ENCODE results near the gene NPAS4.

The NPAS4 gene

DNA sequence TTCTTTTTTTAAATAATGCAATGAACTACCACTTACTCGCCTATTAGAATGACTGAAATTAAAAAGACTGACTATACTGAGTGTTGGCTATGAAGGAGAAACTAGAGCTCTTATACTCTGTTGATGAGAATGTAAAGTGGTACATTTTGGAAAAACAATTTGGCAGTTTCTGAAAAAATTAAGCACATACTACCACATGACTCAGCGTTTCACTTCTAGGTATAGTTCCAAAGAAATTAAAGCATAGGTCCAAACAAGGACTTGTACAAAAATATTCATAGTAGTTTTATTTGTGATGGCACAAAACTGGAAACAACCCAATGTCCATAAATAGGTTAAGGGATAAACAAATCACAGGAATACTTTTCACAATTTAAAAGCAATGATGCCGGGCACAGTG, 26.9 kb upstream of the NPAS4 start:
- Histone ChIP-seq H3K27ac (ENCODE audit: low read depth in 2 of 2, low read length in 2 of 2) (no peak overlapping the region), H3K36me3 (ENCODE audit: control insufficient read depth in 2 of 2, insufficient read depth in 2 of 2, low read length in 2 of 2) (no peaks in the 10 kb centered on the region), H3K4me1 (ENCODE audit: control insufficient read depth in 2 of 2, insufficient read depth in 2 of 2, low read length in 2 of 2) (no peaks in the 10 kb centered on the region), H3K4me3 (ENCODE audit: low read length in 2 of 2) (no peak overlapping the region), H3K27me3 (ENCODE audit: control insufficient read depth in 2 of 2, insufficient read depth in 2 of 2, low read length in 2 of 2) (no peaks in the 10 kb centered on the region), H3K9ac (ENCODE audit: low read depth in 1 of 2, low read length in 2 of 2) (no peak overlapping the region), H3K9me3 (ENCODE audit: control insufficient read depth in 2 of 2, low read length in 2 of 2) (no peaks in the 10 kb centered on the region)

DNA sequence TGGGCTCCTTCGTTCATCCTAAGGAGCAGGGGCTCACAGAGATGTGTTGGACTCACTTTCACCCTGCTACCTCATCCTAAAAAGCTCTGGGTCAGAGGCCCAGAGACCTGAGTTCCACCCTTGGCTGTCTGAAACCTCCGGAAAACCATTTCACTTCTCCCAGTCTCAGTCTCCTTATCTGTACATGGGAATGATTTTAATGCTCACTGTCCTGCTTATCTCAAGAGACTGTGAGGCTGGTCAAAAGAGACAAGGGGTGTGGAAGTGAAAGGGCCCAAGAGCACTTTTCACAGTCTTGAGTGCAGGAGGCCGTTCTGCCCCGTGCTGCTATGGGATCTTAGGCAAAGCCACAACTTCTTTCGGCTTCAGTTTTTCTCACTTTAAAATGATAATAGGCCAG, 13.2 kb upstream of the NPAS4 start:
- H3K4me3 ChIP-seq (ENCODE audit: low read length in 2 of 2) = no peak overlapping the region
- H3K27ac ChIP-seq (ENCODE audit: low read depth in 2 of 2, low read length in 2 of 2) = no peak overlapping the region
- no peaks in the 10 kb centered on the region for H3K4me1 ChIP-seq (ENCODE audit: control insufficient read depth in 2 of 2, insufficient read depth in 2 of 2, low read length in 2 of 2)
- no peaks in the 10 kb centered on the region for H3K9me3 ChIP-seq (ENCODE audit: control insufficient read depth in 2 of 2, low read length in 2 of 2)
- no peak overlapping the region for H3K9ac ChIP-seq (ENCODE audit: low read depth in 1 of 2, low read length in 2 of 2)
- no peaks in the 10 kb centered on the region for H3K36me3 ChIP-seq (ENCODE audit: control insufficient read depth in 2 of 2, insufficient read depth in 2 of 2, low read length in 2 of 2)
- peaks cover 5 to 7% of the 10 kb centered on the region in 2 donors for H3K27me3 ChIP-seq (ENCODE audit: control insufficient read depth in 2 of 2, insufficient read depth in 2 of 2, low read length in 2 of 2)

DNA sequence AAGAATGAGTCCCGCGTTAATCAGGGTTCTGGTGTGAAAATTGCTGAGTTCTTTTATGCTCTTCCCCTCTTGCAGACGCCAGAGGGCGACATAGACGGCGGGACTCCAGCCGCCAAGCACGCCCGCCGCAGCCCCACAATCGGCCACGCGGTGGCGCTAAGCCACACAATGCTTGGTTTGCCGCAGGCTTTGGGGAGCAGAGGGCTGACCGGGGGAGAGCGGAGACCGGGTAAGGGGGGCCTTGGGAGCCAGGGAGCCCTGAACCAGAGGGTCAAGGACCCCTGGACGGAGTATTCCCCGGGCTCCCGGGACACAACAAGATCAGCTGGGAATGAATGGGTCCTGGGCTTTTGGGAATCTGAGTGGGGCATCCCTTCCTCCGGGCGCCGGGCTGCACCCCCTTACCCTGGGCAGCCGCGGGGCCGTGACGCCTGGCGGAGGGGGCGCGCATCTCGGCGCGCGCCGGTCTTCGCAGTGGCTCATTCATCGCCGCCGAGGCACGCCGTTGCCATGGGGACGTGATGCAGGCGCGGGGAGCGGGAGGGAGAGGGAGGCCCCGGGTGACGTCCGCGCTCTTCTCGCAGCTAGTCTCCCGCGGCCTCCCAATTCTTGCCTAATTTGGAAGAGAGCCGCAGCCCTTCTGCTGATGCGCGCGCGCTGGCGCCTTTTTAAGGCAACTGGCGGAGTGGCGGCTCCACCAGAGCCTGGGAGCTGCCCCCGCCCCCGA, 12.2 kb upstream of the NPAS4 start:
- Histone ChIP-seq H3K4me1 (ENCODE audit: control insufficient read depth in 2 of 2, insufficient read depth in 2 of 2, low read length in 2 of 2) (no peaks in the 10 kb centered on the region), H3K9me3 (ENCODE audit: control insufficient read depth in 2 of 2, low read length in 2 of 2) (no peaks in the 10 kb centered on the region), H3K9ac (ENCODE audit: low read depth in 1 of 2, low read length in 2 of 2) (peak overlapping the region in 1 of 2 donors; percentile 8), H3K36me3 (ENCODE audit: control insufficient read depth in 2 of 2, insufficient read depth in 2 of 2, low read length in 2 of 2) (no peaks in the 10 kb centered on the region), H3K27me3 (ENCODE audit: control insufficient read depth in 2 of 2, insufficient read depth in 2 of 2, low read length in 2 of 2) (peaks cover 5 to 7% of the 10 kb centered on the region in 2 donors), H3K4me3 (ENCODE audit: low read length in 2 of 2) (peak overlapping the region; percentile 30 to 31), H3K27ac (ENCODE audit: low read depth in 2 of 2, low read length in 2 of 2) (peak overlapping the region; percentile 23 to 47)

- Histone ChIP-seq H3K4me3 (ENCODE audit: low read length in 2 of 2) (no peak overlapping the region), H3K27me3 (ENCODE audit: control insufficient read depth in 2 of 2, insufficient read depth in 2 of 2, low read length in 2 of 2) (peaks cover 5 to 7% of the 10 kb centered on the region in 2 donors), H3K9me3 (ENCODE audit: control insufficient read depth in 2 of 2, low read length in 2 of 2) (no peaks in the 10 kb centered on the region), H3K4me1 (ENCODE audit: control insufficient read depth in 2 of 2, insufficient read depth in 2 of 2, low read length in 2 of 2) (no peaks in the 10 kb centered on the region), H3K9ac (ENCODE audit: low read depth in 1 of 2, low read length in 2 of 2) (no peak overlapping the region), H3K36me3 (ENCODE audit: control insufficient read depth in 2 of 2, insufficient read depth in 2 of 2, low read length in 2 of 2) (no peaks in the 10 kb centered on the region), H3K27ac (ENCODE audit: low read depth in 2 of 2, low read length in 2 of 2) (peak overlapping the region; percentile 32 to 47)
Observed at GRCh38 chr11:66409226-66409625, 11.6 kb upstream of the NPAS4 start.

GRCh38 chr11:66410191-66410590, 10.6 kb upstream of the NPAS4 start:
- no peaks in the 10 kb centered on the region for H3K4me1 ChIP-seq (ENCODE audit: control insufficient read depth in 2 of 2, insufficient read depth in 2 of 2, low read length in 2 of 2)
- H3K27me3 ChIP-seq (ENCODE audit: control insufficient read depth in 2 of 2, insufficient read depth in 2 of 2, low read length in 2 of 2) = peaks cover 5 to 7% of the 10 kb centered on the region in 2 donors
- no peak overlapping the region for H3K4me3 ChIP-seq (ENCODE audit: low read length in 2 of 2)

GRCh38 chr11:66411323-66411722, 9.5 kb upstream of the NPAS4 start:
- H3K27ac ChIP-seq (ENCODE audit: low read depth in 2 of 2, low read length in 2 of 2) = no peak overlapping the region
- no peak overlapping the region for H3K4me3 ChIP-seq (ENCODE audit: low read length in 2 of 2)
- H3K9me3 ChIP-seq (ENCODE audit: control insufficient read depth in 2 of 2, low read length in 2 of 2) = no peaks in the 10 kb centered on the region
- H3K9ac ChIP-seq (ENCODE audit: low read depth in 1 of 2, low read length in 2 of 2) = no peak overlapping the region
- peaks cover 4 to 5% of the 10 kb centered on the region in 2 donors for H3K27me3 ChIP-seq (ENCODE audit: control insufficient read depth in 2 of 2, insufficient read depth in 2 of 2, low read length in 2 of 2)
- no peaks in the 10 kb centered on the region for H3K4me1 ChIP-seq (ENCODE audit: control insufficient read depth in 2 of 2, insufficient read depth in 2 of 2, low read length in 2 of 2)
- no peaks in the 10 kb centered on the region for H3K36me3 ChIP-seq (ENCODE audit: control insufficient read depth in 2 of 2, insufficient read depth in 2 of 2, low read length in 2 of 2)

More at GRCh38 chr11:66410191-66410590, 10.6 kb upstream of the NPAS4 start:
- Histone ChIP-seq H3K36me3 (ENCODE audit: control insufficient read depth in 2 of 2, insufficient read depth in 2 of 2, low read length in 2 of 2) (no peaks in the 10 kb centered on the region), H3K27ac (ENCODE audit: low read depth in 2 of 2, low read length in 2 of 2) (no peak overlapping the region), H3K9ac (ENCODE audit: low read depth in 1 of 2, low read length in 2 of 2) (no peak overlapping the region), H3K9me3 (ENCODE audit: control insufficient read depth in 2 of 2, low read length in 2 of 2) (no peaks in the 10 kb centered on the region)

DNA sequence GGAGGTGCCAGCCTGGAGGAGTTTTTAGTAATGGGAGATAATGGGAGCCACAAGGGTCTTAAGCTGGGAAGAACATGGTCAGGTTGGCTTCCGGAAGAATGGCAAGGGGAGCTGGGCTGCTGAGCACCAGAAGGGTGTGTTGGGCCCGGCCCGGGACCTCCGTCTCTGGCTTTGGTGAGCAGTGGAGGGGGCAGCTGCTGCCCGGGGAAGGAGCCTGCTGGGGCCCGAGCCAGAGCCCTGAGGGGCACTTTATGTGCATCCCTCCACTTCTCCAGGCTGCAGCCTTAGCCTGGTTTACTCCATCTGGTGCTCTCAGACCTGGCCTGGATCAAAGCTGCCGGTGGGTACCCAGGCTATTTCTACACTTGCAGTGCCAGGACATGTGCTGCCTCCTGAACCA, 8.7 kb upstream of the NPAS4 start:
- Histone ChIP-seq H3K27me3 (ENCODE audit: control insufficient read depth in 2 of 2, insufficient read depth in 2 of 2, low read length in 2 of 2) (peaks cover 4 to 5% of the 10 kb centered on the region in 2 donors), H3K4me1 (ENCODE audit: control insufficient read depth in 2 of 2, insufficient read depth in 2 of 2, low read length in 2 of 2) (no peaks in the 10 kb centered on the region)

DNA sequence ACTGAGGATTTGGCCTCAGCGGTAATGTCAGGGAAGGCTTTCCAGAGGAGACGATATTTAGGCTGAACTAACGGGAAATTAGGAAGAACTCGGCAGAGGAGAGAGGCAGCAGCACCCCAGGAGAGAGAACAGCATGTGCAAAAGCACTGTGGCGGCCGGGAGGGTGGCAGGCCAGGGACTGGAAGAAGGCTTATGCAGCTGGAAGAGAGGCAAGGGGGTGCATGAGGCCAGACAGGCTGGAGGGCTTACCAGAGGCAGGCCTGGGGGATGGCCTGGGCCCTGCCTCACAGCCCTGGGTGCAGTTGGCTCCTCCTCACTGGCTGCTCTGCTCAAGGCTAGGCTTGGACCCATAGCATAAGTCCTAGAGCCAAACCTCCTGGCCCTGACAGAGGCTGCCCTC, 7.7 kb upstream of the NPAS4 start:
- no peak overlapping the region for H3K27ac ChIP-seq (ENCODE audit: low read depth in 2 of 2, low read length in 2 of 2)
- no peak overlapping the region for H3K9ac ChIP-seq (ENCODE audit: low read depth in 1 of 2, low read length in 2 of 2)
- H3K4me1 ChIP-seq (ENCODE audit: control insufficient read depth in 2 of 2, insufficient read depth in 2 of 2, low read length in 2 of 2) = no peaks in the 10 kb centered on the region
- no peaks in the 10 kb centered on the region for H3K9me3 ChIP-seq (ENCODE audit: control insufficient read depth in 2 of 2, low read length in 2 of 2)
- no peak overlapping the region for H3K4me3 ChIP-seq (ENCODE audit: low read length in 2 of 2)
- peaks cover 5 to 7% of the 10 kb centered on the region in 2 donors for H3K27me3 ChIP-seq (ENCODE audit: control insufficient read depth in 2 of 2, insufficient read depth in 2 of 2, low read length in 2 of 2)
- no peaks in the 10 kb centered on the region for H3K36me3 ChIP-seq (ENCODE audit: control insufficient read depth in 2 of 2, insufficient read depth in 2 of 2, low read length in 2 of 2)

More for the DNA sequence above, 8.7 kb upstream of the NPAS4 start:
- Histone ChIP-seq H3K9ac (ENCODE audit: low read depth in 1 of 2, low read length in 2 of 2) (no peak overlapping the region), H3K36me3 (ENCODE audit: control insufficient read depth in 2 of 2, insufficient read depth in 2 of 2, low read length in 2 of 2) (no peaks in the 10 kb centered on the region), H3K4me3 (ENCODE audit: low read length in 2 of 2) (no peak overlapping the region), H3K27ac (ENCODE audit: low read depth in 2 of 2, low read length in 2 of 2) (no peak overlapping the region), H3K9me3 (ENCODE audit: control insufficient read depth in 2 of 2, low read length in 2 of 2) (no peaks in the 10 kb centered on the region)

DNA sequence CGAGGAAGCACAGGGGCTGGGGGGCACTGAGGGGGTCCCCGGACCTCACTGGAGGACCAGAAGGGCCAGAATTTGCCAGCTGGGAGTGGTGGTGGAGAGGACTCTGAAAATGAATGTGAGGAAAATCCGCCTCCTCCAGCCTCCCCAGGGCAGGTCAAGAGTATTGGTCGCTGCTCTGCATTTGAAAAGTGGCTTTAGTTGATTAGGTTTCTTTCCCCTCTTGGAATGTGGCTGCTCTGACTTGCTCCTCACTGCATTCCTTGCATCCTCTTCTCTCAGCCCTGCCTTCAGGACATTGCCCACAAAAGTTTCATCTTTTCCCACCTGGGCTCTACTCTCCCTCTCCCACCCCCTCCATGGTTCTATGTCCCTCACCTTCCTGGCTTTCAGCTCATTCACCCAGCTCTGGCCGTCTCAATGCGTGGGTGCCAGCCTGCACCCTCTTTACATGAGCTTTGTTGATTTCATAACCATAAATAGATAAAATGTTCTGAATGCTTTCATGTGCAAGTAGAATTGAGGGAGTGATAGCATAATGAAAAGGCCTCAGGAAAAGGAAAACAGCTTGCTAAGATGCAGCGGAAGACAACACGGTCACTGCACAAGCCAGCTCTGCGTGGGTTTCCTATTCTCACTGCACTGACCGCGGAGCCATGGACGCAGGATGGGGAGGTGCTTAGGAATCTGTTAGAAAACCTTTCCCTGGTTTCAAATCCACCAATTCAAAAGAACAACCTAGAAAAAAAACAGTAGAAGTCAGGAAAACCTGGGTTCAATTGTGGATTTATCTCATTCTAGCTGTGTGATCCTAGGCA, 6.5 kb upstream of the NPAS4 start:
- H3K4me1 ChIP-seq (ENCODE audit: control insufficient read depth in 2 of 2, insufficient read depth in 2 of 2, low read length in 2 of 2) = no peaks in the 10 kb centered on the region
- no peaks in the 10 kb centered on the region for H3K9me3 ChIP-seq (ENCODE audit: control insufficient read depth in 2 of 2, low read length in 2 of 2)
- no peaks in the 10 kb centered on the region for H3K36me3 ChIP-seq (ENCODE audit: control insufficient read depth in 2 of 2, insufficient read depth in 2 of 2, low read length in 2 of 2)
- peaks cover 6 to 13% of the 10 kb centered on the region in 2 donors for H3K27me3 ChIP-seq (ENCODE audit: control insufficient read depth in 2 of 2, insufficient read depth in 2 of 2, low read length in 2 of 2)
- no peak overlapping the region for H3K27ac ChIP-seq (ENCODE audit: low read depth in 2 of 2, low read length in 2 of 2)
- no peak overlapping the region for H3K9ac ChIP-seq (ENCODE audit: low read depth in 1 of 2, low read length in 2 of 2)
- no peak overlapping the region for H3K4me3 ChIP-seq (ENCODE audit: low read length in 2 of 2)

- H3K4me3 ChIP-seq (ENCODE audit: low read length in 2 of 2) = no peak overlapping the region
- H3K27me3 ChIP-seq (ENCODE audit: control insufficient read depth in 2 of 2, insufficient read depth in 2 of 2, low read length in 2 of 2) = peaks cover 2 to 14% of the 10 kb centered on the region in 2 donors
- H3K36me3 ChIP-seq (ENCODE audit: control insufficient read depth in 2 of 2, insufficient read depth in 2 of 2, low read length in 2 of 2) = no peaks in the 10 kb centered on the region
- H3K9me3 ChIP-seq (ENCODE audit: control insufficient read depth in 2 of 2, low read length in 2 of 2) = no peaks in the 10 kb centered on the region
- no peaks in the 10 kb centered on the region for H3K4me1 ChIP-seq (ENCODE audit: control insufficient read depth in 2 of 2, insufficient read depth in 2 of 2, low read length in 2 of 2)
- H3K27ac ChIP-seq (ENCODE audit: low read depth in 2 of 2, low read length in 2 of 2) = no peak overlapping the region
- H3K9ac ChIP-seq (ENCODE audit: low read depth in 1 of 2, low read length in 2 of 2) = no peak overlapping the region
Observed at GRCh38 chr11:66415423-66415822, 5.4 kb upstream of the NPAS4 start.
